Measurements from ENCODE around the gene KDM6A. TPM values are rescaled to one million over a fixed set of nuclear protein-coding genes. Genes with fewer than 3 reads are reported as not detected.

The KDM6A gene
- total RNA-seq, 1 experiment from 2014 or later, result 45.0 TPM

DNA sequence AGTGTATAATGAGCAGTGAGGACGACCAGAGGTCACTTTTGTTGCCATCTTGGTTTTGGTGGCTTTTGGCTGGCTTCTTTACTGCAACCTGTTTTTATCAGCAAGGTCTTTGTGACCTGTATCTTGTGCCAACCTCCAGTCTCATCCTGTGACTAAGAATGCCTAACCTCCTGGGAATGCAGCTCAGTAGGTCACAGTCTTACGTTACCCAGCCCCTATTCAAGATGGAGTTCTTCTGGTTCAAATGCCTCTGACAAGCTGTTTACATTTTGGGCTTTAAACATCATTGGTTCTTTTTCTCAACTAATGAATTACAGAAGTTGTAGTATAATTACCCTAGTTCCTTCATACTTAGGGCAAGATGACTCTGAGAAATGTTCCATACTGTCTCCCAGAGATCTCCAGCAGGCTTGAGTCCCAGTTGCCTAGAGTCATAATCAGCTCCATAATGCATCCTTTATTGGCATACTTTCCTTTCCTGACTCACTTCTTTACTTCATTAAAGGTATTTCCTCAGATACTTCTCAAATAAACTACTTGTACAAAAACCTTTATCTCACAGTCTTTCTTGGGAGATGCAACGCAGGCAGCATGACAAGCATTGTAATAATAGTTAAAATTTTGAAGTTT lies 136.5 kb downstream of the KDM6A start (continued):
- TF ChIP-seq, protein P1, sequence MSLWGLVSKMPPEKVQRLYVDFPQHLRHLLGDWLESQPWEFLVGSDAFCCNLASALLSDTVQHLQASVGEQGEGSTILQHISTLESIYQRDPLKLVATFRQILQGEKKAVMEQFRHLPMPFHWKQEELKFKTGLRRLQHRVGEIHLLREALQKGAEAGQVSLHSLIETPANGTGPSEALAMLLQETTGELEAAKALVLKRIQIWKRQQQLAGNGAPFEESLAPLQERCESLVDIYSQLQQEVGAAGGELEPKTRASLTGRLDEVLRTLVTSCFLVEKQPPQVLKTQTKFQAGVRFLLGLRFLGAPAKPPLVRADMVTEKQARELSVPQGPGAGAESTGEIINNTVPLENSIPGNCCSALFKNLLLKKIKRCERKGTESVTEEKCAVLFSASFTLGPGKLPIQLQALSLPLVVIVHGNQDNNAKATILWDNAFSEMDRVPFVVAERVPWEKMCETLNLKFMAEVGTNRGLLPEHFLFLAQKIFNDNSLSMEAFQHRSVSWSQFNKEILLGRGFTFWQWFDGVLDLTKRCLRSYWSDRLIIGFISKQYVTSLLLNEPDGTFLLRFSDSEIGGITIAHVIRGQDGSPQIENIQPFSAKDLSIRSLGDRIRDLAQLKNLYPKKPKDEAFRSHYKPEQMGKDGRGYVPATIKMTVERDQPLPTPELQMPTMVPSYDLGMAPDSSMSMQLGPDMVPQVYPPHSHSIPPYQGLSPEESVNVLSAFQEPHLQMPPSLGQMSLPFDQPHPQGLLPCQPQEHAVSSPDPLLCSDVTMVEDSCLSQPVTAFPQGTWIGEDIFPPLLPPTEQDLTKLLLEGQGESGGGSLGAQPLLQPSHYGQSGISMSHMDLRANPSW (CRISPR knock-in tag; conservative IDR thresholded peaks at IDR 0.05; ENCODE audit: low read depth), result no peak
- TF ChIP-seq EMX1 (CRISPR knock-in tag; IDR thresholded peaks at IDR 0.05), result no peak
- TF ChIP-seq, protein P2, sequence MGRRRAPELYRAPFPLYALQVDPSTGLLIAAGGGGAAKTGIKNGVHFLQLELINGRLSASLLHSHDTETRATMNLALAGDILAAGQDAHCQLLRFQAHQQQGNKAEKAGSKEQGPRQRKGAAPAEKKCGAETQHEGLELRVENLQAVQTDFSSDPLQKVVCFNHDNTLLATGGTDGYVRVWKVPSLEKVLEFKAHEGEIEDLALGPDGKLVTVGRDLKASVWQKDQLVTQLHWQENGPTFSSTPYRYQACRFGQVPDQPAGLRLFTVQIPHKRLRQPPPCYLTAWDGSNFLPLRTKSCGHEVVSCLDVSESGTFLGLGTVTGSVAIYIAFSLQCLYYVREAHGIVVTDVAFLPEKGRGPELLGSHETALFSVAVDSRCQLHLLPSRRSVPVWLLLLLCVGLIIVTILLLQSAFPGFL (CRISPR knock-in tag; IDR thresholded peaks at IDR 0.05; ENCODE audit: borderline replicate concordance), result no peak
- TF ChIP-seq, protein P3, sequence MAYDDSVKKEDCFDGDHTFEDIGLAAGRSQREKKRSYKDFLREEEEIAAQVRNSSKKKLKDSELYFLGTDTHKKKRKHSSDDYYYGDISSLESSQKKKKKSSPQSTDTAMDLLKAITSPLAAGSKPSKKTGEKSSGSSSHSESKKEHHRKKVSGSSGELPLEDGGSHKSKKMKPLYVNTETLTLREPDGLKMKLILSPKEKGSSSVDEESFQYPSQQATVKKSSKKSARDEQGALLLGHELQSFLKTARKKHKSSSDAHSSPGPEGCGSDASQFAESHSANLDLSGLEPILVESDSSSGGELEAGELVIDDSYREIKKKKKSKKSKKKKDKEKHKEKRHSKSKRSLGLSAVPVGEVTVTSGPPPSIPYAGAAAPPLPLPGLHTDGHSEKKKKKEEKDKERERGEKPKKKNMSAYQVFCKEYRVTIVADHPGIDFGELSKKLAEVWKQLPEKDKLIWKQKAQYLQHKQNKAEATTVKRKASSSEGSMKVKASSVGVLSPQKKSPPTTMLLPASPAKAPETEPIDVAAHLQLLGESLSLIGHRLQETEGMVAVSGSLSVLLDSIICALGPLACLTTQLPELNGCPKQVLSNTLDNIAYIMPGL (CRISPR knock-in tag; IDR thresholded peaks at IDR 0.05), result no peak
- no peak for TF ChIP-seq ZNF219 (CRISPR knock-in tag; IDR thresholded peaks at IDR 0.05; ENCODE audit: borderline replicate concordance)
- TF ChIP-seq, protein P4, sequence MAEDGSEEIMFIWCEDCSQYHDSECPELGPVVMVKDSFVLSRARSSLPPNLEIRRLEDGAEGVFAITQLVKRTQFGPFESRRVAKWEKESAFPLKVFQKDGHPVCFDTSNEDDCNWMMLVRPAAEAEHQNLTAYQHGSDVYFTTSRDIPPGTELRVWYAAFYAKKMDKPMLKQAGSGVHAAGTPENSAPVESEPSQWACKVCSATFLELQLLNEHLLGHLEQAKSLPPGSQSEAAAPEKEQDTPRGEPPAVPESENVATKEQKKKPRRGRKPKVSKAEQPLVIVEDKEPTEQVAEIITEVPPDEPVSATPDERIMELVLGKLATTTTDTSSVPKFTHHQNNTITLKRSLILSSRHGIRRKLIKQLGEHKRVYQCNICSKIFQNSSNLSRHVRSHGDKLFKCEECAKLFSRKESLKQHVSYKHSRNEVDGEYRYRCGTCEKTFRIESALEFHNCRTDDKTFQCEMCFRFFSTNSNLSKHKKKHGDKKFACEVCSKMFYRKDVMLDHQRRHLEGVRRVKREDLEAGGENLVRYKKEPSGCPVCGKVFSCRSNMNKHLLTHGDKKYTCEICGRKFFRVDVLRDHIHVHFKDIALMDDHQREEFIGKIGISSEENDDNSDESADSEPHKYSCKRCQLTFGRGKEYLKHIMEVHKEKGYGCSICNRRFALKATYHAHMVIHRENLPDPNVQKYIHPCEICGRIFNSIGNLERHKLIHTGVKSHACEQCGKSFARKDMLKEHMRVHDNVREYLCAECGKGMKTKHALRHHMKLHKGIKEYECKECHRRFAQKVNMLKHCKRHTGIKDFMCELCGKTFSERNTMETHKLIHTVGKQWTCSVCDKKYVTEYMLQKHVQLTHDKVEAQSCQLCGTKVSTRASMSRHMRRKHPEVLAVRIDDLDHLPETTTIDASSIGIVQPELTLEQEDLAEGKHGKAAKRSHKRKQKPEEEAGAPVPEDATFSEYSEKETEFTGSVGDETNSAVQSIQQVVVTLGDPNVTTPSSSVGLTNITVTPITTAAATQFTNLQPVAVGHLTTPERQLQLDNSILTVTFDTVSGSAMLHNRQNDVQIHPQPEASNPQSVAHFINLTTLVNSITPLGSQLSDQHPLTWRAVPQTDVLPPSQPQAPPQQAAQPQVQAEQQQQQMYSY (CRISPR knock-in tag; IDR thresholded peaks at IDR 0.05), result no peak
- no peak for TF ChIP-seq IRF2 (CRISPR knock-in tag; IDR thresholded peaks at IDR 0.05; ENCODE audit: borderline replicate concordance, low read depth)
- TF ChIP-seq, protein P5, sequence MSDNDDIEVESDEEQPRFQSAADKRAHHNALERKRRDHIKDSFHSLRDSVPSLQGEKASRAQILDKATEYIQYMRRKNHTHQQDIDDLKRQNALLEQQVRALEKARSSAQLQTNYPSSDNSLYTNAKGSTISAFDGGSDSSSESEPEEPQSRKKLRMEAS (CRISPR knock-in tag; IDR thresholded peaks at IDR 0.05), result no peak
- TF ChIP-seq, protein P6, sequence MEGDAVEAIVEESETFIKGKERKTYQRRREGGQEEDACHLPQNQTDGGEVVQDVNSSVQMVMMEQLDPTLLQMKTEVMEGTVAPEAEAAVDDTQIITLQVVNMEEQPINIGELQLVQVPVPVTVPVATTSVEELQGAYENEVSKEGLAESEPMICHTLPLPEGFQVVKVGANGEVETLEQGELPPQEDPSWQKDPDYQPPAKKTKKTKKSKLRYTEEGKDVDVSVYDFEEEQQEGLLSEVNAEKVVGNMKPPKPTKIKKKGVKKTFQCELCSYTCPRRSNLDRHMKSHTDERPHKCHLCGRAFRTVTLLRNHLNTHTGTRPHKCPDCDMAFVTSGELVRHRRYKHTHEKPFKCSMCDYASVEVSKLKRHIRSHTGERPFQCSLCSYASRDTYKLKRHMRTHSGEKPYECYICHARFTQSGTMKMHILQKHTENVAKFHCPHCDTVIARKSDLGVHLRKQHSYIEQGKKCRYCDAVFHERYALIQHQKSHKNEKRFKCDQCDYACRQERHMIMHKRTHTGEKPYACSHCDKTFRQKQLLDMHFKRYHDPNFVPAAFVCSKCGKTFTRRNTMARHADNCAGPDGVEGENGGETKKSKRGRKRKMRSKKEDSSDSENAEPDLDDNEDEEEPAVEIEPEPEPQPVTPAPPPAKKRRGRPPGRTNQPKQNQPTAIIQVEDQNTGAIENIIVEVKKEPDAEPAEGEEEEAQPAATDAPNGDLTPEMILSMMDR (IDR thresholded peaks at IDR 0.05), result no peak
- no peak for TF ChIP-seq NR3C1 (CRISPR knock-in tag; conservative IDR thresholded peaks at IDR 0.05; ENCODE audit: low read depth)
- TF ChIP-seq, protein P7, sequence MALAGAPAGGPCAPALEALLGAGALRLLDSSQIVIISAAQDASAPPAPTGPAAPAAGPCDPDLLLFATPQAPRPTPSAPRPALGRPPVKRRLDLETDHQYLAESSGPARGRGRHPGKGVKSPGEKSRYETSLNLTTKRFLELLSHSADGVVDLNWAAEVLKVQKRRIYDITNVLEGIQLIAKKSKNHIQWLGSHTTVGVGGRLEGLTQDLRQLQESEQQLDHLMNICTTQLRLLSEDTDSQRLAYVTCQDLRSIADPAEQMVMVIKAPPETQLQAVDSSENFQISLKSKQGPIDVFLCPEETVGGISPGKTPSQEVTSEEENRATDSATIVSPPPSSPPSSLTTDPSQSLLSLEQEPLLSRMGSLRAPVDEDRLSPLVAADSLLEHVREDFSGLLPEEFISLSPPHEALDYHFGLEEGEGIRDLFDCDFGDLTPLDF (CRISPR knock-in tag; IDR thresholded peaks at IDR 0.05), result no peak

DNA sequence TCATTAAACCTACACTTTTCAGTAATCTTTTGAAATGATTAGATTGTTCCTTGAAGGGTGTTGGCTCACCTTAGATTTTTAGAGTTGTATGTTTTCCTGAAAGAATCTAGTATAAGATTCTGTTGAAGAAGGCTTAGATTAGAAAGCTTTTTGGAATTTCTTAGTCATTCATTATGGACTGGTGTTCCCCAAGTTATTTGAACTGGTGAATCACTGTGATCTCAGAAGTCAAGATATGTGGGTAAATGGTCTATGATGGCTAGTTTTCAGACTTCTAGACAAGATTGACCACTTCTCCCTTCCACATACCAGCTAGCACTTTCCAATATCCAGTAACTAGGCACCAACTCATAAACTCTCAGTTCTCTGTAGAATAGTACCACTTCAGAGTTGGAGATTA lies 138.1 kb downstream of the KDM6A start:
- no peak for ATAC-seq
- H3K4me3 Mint-ChIP-seq, result no peak overlapping the region
- H3K27ac Mint-ChIP-seq, result no peak overlapping the region
- H3K4me1 Mint-ChIP-seq, result peaks cover 40% of the 10 kb centered on the region
- H3K36me3 Mint-ChIP-seq, result peaks cover 12% of the 10 kb centered on the region
- ChIA-PET POLR2A (no interaction called here), CTCF (no interaction called here)
- H3K9me3 Mint-ChIP-seq, result peaks cover 5% of the 10 kb centered on the region
- DNase-seq (ENCODE audit: low spot score), result no peak
- no peaks in the 10 kb centered on the region for H3K27me3 Mint-ChIP-seq (ENCODE audit: low read depth)
- TF ChIP-seq GRHL2 (CRISPR knock-in tag; IDR thresholded peaks at IDR 0.05; ENCODE audit: insufficient replicate concordance, severe bottlenecking) (no peak), ZBTB21 (CRISPR knock-in tag; IDR thresholded peaks at IDR 0.05; ENCODE audit: borderline replicate concordance) (no peak), SMAD4 (CRISPR knock-in tag; IDR thresholded peaks at IDR 0.05) (no peak), PRRX2 (CRISPR knock-in tag; IDR thresholded peaks at IDR 0.05) (no peak), ZNF219 (CRISPR knock-in tag; IDR thresholded peaks at IDR 0.05; ENCODE audit: borderline replicate concordance) (no peak)
- TF ChIP-seq, protein P8, sequence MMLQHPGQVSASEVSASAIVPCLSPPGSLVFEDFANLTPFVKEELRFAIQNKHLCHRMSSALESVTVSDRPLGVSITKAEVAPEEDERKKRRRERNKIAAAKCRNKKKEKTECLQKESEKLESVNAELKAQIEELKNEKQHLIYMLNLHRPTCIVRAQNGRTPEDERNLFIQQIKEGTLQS (CRISPR knock-in tag; conservative IDR thresholded peaks at IDR 0.05), result no peak
- TF ChIP-seq, protein P9, sequence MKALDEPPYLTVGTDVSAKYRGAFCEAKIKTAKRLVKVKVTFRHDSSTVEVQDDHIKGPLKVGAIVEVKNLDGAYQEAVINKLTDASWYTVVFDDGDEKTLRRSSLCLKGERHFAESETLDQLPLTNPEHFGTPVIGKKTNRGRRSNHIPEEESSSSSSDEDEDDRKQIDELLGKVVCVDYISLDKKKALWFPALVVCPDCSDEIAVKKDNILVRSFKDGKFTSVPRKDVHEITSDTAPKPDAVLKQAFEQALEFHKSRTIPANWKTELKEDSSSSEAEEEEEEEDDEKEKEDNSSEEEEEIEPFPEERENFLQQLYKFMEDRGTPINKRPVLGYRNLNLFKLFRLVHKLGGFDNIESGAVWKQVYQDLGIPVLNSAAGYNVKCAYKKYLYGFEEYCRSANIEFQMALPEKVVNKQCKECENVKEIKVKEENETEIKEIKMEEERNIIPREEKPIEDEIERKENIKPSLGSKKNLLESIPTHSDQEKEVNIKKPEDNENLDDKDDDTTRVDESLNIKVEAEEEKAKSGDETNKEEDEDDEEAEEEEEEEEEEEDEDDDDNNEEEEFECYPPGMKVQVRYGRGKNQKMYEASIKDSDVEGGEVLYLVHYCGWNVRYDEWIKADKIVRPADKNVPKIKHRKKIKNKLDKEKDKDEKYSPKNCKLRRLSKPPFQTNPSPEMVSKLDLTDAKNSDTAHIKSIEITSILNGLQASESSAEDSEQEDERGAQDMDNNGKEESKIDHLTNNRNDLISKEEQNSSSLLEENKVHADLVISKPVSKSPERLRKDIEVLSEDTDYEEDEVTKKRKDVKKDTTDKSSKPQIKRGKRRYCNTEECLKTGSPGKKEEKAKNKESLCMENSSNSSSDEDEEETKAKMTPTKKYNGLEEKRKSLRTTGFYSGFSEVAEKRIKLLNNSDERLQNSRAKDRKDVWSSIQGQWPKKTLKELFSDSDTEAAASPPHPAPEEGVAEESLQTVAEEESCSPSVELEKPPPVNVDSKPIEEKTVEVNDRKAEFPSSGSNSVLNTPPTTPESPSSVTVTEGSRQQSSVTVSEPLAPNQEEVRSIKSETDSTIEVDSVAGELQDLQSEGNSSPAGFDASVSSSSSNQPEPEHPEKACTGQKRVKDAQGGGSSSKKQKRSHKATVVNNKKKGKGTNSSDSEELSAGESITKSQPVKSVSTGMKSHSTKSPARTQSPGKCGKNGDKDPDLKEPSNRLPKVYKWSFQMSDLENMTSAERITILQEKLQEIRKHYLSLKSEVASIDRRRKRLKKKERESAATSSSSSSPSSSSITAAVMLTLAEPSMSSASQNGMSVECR (CRISPR knock-in tag; IDR thresholded peaks at IDR 0.05; ENCODE audit: borderline replicate concordance), result no peak

Data from WTC11 (cell line).